ENCODE results near the gene LIMS2.

GRCh38 chr2:127614731-127615130, 60.6 kb downstream of the LIMS2 start:
- TF ChIP-seq CTCF (conservative IDR thresholded peaks at IDR 0.05) (no peak), ZFX (IDR thresholded peaks at IDR 0.05) (no peak)
